Loucy (cell line): Measurements from ENCODE around the gene PPP1R37.

Experiments
- H2AFZ ChIP-seq: fragments of 200-600 bp; sonication (generic); 2 replicates; pipeline ENCODE4 v1.6.0; 2016; ENCODE audit warnings: antibody characterized with exemption, mild to moderate bottlenecking, low read length, moderate library complexity
- H3F3A ChIP-seq: fragments of 200-600 bp; 2 replicates; pipeline ENCODE4 v1.6.0; 2016; ENCODE audit warnings: antibody characterized with exemption, low read depth, mild to moderate bottlenecking
- H3K27me3 ChIP-seq: fragments of 200-600 bp; sonication (generic); 2 replicates; pipeline ENCODE4 v1.6.1; 2014; ENCODE audit warnings: low read length, mild to moderate bottlenecking; ENCODE audit not compliant: insufficient read depth, poor library complexity, severe bottlenecking
- H3K36me3 ChIP-seq: fragments of 200-600 bp; sonication (generic); 2 replicates; pipeline ENCODE4 v1.6.1; 2016; ENCODE audit warnings: low read length; ENCODE audit not compliant: insufficient read depth
- H3K4me1 ChIP-seq: fragments of 200-600 bp; sonication (generic); 2 replicates; pipeline ENCODE4 v1.5.1; 2014; ENCODE audit warnings: low read length, mild to moderate bottlenecking; ENCODE audit not compliant: insufficient read depth, poor library complexity, severe bottlenecking
- H3K4me2 ChIP-seq: fragments of 200-600 bp; sonication (generic); 2 replicates; pipeline ENCODE4 v1.6.0; 2014; ENCODE audit warnings: antibody characterized with exemption, low read length, low read depth, mild to moderate bottlenecking; ENCODE audit not compliant: poor library complexity, severe bottlenecking
- H3K4me3 ChIP-seq: fragments of 200-600 bp; sonication (generic); 2 replicates; pipeline ENCODE4 v1.5.1; 2014; ENCODE audit warnings: low read length, mild to moderate bottlenecking, mixed read lengths; ENCODE audit not compliant: poor library complexity, severe bottlenecking
- H3K79me2 ChIP-seq: fragments of 200-600 bp; sonication (generic); 2 replicates; pipeline ENCODE4 v1.6.1; 2014; ENCODE audit warnings: low read length; ENCODE audit not compliant: insufficient read depth
- H3K9ac ChIP-seq: fragments of 200-600 bp; sonication (generic); 2 replicates; pipeline ENCODE4 v1.6.0; 2014; ENCODE audit warnings: mild to moderate bottlenecking, low read depth, low read length, moderate library complexity; ENCODE audit not compliant: poor library complexity, severe bottlenecking
- H3K9me2 ChIP-seq: fragments of 200-600 bp; sonication (generic); replicated peaks from 2 replicates; pipeline ENCODE4 v1.6.1; 2016; ENCODE audit warnings: low read depth, low read length, mixed read lengths
- H3K9me3 ChIP-seq: fragments of 200-600 bp; sonication (generic); 2 replicates; pipeline ENCODE4 v1.6.1; 2014; ENCODE audit warnings: mild to moderate bottlenecking, antibody characterized with exemption, low read length, low read depth; ENCODE audit not compliant: insufficient read depth
- H4K20me1 ChIP-seq: fragments of 200-600 bp; sonication (generic); 2 replicates; pipeline ENCODE4 v1.6.0; 2014; ENCODE audit warnings: antibody characterized with exemption, low read length, mild to moderate bottlenecking; ENCODE audit not compliant: insufficient read depth, poor library complexity, severe bottlenecking
- CTCF ChIP-seq: fragments of 200-600 bp; sonication (generic); conservative IDR thresholded peaks from 2 replicates; pipeline ENCODE4 v1.5.1; 2014; ENCODE audit warnings: mild to moderate bottlenecking, antibody characterized with exemption, low read length
- EZH2phosphoT487 ChIP-seq: fragments of 200-600 bp; IDR thresholded peaks from 2 replicates; pipeline ENCODE4 v1.6.1; 2018; ENCODE audit warnings: antibody characterized with exemption, mild to moderate bottlenecking, moderate library complexity, borderline replicate concordance

PPP1R37 gene

GRCh38 chr19:45137179-45137761 is 44.3 kb downstream of the PPP1R37 start:
- no peak overlapping the region for H3K4me2 ChIP-seq
- H3K9me3 ChIP-seq: no peaks in the 10 kb centered on the region
- H4K20me1 ChIP-seq: no peaks in the 10 kb centered on the region
- no peak for TF ChIP-seq CTCF
- no peak for TF ChIP-seq EZH2phosphoT487
- H3K4me3 ChIP-seq: no peak overlapping the region
- H3K9me2 ChIP-seq: no peaks in the 10 kb centered on the region
- H3F3A ChIP-seq: no peaks in the 10 kb centered on the region
- H3K4me1 ChIP-seq: no peaks in the 10 kb centered on the region
- H3K9ac ChIP-seq: no peak overlapping the region
- no peaks in the 10 kb centered on the region for H3K27me3 ChIP-seq
- H2AFZ ChIP-seq: no peak overlapping the region
- H3K79me2 ChIP-seq: peaks cover 9% of the 10 kb centered on the region; the same call in 1 of the 2 replicates
- peaks cover 18% of the 10 kb centered on the region; the same call in 1 of the 2 replicates for H3K36me3 ChIP-seq

- Histone ChIP-seq H3K4me3 (no peak overlapping the region), H3K36me3 (peaks cover 27% of the 10 kb centered on the region; the same call in 1 of the 2 replicates), H3K4me2 (no peak overlapping the region), H3K4me1 (no peaks in the 10 kb centered on the region), H3K9me3 (no peaks in the 10 kb centered on the region), H2AFZ (no peak overlapping the region), H3K79me2 (peaks cover 9% of the 10 kb centered on the region; the same call in 1 of the 2 replicates), H3K9ac (no peak overlapping the region), H3F3A (no peaks in the 10 kb centered on the region), H3K27me3 (no peaks in the 10 kb centered on the region), H4K20me1 (no peaks in the 10 kb centered on the region), H3K9me2 (no peaks in the 10 kb centered on the region)
- TF ChIP-seq EZH2phosphoT487 (no peak), CTCF (no peak)
Observed at GRCh38 chr19:45138303-45138751, 45.3 kb downstream of the PPP1R37 start.

DNA sequence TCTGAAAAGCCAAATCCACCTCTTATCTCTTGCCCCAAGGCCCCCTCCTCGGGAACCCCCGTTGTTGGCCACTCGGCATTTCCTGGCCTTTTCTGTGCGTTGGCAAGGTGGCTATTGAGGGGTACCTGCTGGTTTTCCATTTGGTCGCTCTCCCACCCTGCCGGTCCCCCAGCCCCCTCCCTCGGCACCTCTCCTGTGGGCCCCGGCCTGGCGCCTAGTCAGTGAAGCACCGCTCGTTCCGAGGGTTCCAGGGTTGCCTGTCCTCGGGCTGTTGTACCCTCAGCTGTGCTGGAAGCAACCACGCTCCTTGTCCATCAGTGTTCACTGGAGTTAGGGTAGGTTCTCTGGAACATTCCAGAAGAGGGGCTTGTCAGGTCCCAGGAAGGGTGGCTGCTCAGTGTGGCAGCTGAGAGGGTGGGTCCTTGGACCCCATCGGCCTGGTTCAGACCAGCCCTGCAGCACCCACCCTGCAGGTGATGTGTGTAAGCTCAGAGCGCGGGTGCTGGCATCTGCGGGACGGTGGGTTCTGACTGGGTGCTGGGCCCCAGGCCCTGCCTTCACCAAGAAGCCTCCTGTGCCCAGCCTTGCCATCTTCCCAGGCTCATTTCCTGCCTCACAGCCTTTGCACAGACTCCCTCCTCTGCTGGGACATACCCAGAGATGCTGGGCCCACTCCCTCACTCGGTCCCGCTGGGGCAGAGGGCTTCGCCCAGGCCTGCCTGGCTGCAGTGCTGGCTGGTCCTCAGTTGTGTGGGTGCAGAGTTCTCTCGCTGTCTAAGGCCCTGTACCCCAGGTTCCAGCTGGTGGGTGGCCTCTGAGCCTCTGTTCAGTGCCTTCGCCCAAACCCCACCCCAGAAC is 46.5 kb downstream of the PPP1R37 start:
- no peak overlapping the region for H3K4me2 ChIP-seq
- peaks cover 6% of the 10 kb centered on the region; the same call in 1 of the 2 replicates for H3K79me2 ChIP-seq
- H3K4me3 ChIP-seq: no peak overlapping the region
- H3F3A ChIP-seq: no peaks in the 10 kb centered on the region
- no peaks in the 10 kb centered on the region for H3K9me3 ChIP-seq
- TF ChIP-seq EZH2phosphoT487: no peak
- TF ChIP-seq CTCF: no peak
- peaks cover 30% of the 10 kb centered on the region; the same call in 1 of the 2 replicates for H3K36me3 ChIP-seq
- H3K9ac ChIP-seq: no peak overlapping the region
- H3K27me3 ChIP-seq: no peaks in the 10 kb centered on the region
- no peaks in the 10 kb centered on the region for H4K20me1 ChIP-seq
- no peaks in the 10 kb centered on the region for H3K9me2 ChIP-seq
- H3K4me1 ChIP-seq: no peaks in the 10 kb centered on the region
- H2AFZ ChIP-seq: no peak overlapping the region
